Esophagus squamous epithelium (tissue), 4 donors: ENCODE data around the gene ZNF490.

ENCODE experiments used
- CTCF ChIP-seq, 6 experiments: fragments of 450-650 bp in 4 of 6; fragments of 200-600 bp in 2 of 6; sonication (generic) in 2 of 6; IDR thresholded peaks; one replicate each; pipeline ENCODE4 v1.5.1; 2016 to 2019; ENCODE audit warnings: antibody characterized with exemption in 6 of 6, mild to moderate bottlenecking in 4 of 6, moderate library complexity in 4 of 6
- POLR2A ChIP-seq, 4 donors: fragments of 450-650 bp; IDR thresholded peaks; one replicate each; pipeline ENCODE4 v1.6.1; 2017; ENCODE audit warnings: antibody characterized with exemption in 4 of 4, mild to moderate bottlenecking in 4 of 4, moderate library complexity in 3 of 4

- no peak for TF ChIP-seq CTCF (IDR thresholded peaks at IDR 0.05)
- no peak for TF ChIP-seq POLR2A (IDR thresholded peaks at IDR 0.05)
Observed at GRCh38 chr19:12646551-12646950, 35.9 kb upstream of the ZNF490 start.
